SJCRH30 (cell line): ENCODE measurements around the gene HKDC1. TPM values are rescaled to one million over a fixed set of nuclear protein-coding genes. Genes with fewer than 3 reads are reported as not detected.
A peak's percentile ranks its signal among the peaks of the same experiment; 100 is the strongest.
"Not testable (repeated sequence)": the region's sequence is repeated elsewhere in the genome, so short reads cannot be mapped to it uniquely, and the experiment has no call there.

ENCODE experiments used
- DNase-seq, 2 experiments: peaks; one replicate each; pipeline ENCODE4 v3.0.0-alpha.2; 2015 to 2020
- H3K27ac ChIP-seq: fragments of 250-450 bp; sonication (Bioruptor Pico); 2 replicates; pipeline ENCODE4 v1.5.1; 2020; ENCODE audit warnings: mild to moderate bottlenecking, moderate library complexity
- H3K27me3 ChIP-seq: fragments of 250-450 bp; sonication (Bioruptor Pico); 2 replicates; pipeline ENCODE4 v1.5.1; 2020; ENCODE audit warnings: mild to moderate bottlenecking, moderate library complexity
- H3K36me3 ChIP-seq: fragments of 250-450 bp; sonication (Bioruptor Pico); 2 replicates; pipeline ENCODE4 v1.5.1; 2020; ENCODE audit warnings: mild to moderate bottlenecking, moderate library complexity
- H3K4me1 ChIP-seq: fragments of 250-450 bp; sonication (Bioruptor Pico); 2 replicates; pipeline ENCODE4 v1.5.1; 2020; ENCODE audit warnings: mild to moderate bottlenecking, moderate library complexity
- H3K4me3 ChIP-seq: fragments of 250-450 bp; sonication (Bioruptor Pico); 2 replicates; pipeline ENCODE4 v1.5.1; 2020; ENCODE audit warnings: mild to moderate bottlenecking, moderate library complexity
- H3K9me3 ChIP-seq: fragments of 250-450 bp; sonication (Bioruptor Pico); replicated peaks from 2 replicates; pipeline ENCODE4 v1.5.1; 2020; ENCODE audit warnings: mild to moderate bottlenecking, moderate library complexity
- total RNA-seq: library from RNA; depleted of rRNA; stranded (reverse); fragments of >200 nt; shearing (Covaris generic); gene quantifications from 2 replicates; pipeline ENCODE4 v1.2.3, GENCODE V29; 2014; rRNA removed

Gene HKDC1, protein sequence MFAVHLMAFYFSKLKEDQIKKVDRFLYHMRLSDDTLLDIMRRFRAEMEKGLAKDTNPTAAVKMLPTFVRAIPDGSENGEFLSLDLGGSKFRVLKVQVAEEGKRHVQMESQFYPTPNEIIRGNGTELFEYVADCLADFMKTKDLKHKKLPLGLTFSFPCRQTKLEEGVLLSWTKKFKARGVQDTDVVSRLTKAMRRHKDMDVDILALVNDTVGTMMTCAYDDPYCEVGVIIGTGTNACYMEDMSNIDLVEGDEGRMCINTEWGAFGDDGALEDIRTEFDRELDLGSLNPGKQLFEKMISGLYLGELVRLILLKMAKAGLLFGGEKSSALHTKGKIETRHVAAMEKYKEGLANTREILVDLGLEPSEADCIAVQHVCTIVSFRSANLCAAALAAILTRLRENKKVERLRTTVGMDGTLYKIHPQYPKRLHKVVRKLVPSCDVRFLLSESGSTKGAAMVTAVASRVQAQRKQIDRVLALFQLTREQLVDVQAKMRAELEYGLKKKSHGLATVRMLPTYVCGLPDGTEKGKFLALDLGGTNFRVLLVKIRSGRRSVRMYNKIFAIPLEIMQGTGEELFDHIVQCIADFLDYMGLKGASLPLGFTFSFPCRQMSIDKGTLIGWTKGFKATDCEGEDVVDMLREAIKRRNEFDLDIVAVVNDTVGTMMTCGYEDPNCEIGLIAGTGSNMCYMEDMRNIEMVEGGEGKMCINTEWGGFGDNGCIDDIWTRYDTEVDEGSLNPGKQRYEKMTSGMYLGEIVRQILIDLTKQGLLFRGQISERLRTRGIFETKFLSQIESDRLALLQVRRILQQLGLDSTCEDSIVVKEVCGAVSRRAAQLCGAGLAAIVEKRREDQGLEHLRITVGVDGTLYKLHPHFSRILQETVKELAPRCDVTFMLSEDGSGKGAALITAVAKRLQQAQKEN
- total RNA-seq, result 0.06 and 0.08 TPM in 2 replicates

DNA sequence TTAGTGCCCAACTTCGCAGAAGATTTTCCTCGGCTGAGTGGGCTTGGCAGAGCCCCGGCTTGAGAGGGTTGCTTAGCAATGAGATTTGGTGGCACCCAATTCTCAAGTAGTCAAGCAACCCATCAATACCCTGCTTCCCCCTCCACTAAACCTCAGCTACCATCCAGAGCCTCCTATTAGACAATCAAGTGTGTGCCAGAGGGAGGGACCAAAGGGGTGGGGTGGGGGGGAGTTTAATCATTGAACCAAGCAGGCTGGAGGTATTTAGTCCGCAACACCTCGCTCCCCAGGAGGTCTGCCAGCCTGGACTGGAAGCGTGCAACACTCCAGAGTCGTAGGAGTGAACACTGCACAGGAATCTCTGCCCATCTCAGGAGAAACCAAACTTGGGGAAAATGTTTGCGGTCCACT lies at the start of gene HKDC1:
Gene HKDC1, plus strand, starts transcription at position 292 of the 411 bp plus-strand sequence. Its CDS starts 104 bp downstream, at position 396.
- no peaks in the 10 kb centered on the region for H3K27me3 ChIP-seq
- H3K27ac ChIP-seq, result no peak within 1 kb of the TSS
- H3K4me1 ChIP-seq, result peaks cover 5% of the 10 kb centered on the region
- no peaks in the 10 kb centered on the region for H3K9me3 ChIP-seq
- DNase-seq, result no peak
- no peaks in the 10 kb centered on the region for H3K36me3 ChIP-seq
- no peak within 1 kb of the TSS for H3K4me3 ChIP-seq

DNA sequence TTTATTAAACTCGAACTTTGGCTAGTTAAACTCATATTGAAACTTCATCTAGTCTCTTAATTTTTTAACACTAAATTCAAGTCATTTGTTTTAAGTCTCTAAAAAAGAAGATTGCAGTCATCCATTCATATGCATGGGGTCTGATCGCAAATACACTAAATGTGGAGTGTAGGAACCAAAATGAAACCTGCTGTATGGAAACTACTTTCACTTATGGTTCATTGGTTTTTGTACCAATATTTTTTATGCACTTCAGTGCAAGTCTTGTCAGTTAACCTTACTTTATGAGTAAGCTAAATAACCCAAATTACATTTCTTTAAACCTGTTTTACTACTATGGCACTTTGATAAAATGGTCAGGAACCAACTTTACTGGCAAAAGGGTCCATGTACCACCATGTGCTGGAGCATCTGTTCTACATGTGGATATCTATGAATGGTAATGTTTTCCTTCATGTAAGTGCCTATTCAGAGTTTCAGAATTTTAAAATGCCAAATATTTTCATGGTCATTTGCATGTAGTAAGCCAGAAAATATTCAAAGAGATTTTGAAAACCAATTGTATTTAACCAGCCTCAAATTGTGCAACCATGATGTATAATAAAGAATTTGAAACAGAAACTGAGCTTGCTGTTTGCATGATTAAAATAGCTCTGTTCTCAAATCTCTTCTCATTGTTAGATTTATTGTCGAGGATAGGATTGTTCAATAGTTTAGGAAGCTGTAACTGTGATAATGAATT lies 47.7 kb upstream of the HKDC1 start:
- Histone ChIP-seq H3K27ac (no peak overlapping the region), H3K9me3 (no peaks in the 10 kb centered on the region), H3K4me1 (no peaks in the 10 kb centered on the region), H3K27me3 (no peaks in the 10 kb centered on the region), H3K4me3 (no peak overlapping the region), H3K36me3 (no peaks in the 10 kb centered on the region)
- no peak for DNase-seq

DNA sequence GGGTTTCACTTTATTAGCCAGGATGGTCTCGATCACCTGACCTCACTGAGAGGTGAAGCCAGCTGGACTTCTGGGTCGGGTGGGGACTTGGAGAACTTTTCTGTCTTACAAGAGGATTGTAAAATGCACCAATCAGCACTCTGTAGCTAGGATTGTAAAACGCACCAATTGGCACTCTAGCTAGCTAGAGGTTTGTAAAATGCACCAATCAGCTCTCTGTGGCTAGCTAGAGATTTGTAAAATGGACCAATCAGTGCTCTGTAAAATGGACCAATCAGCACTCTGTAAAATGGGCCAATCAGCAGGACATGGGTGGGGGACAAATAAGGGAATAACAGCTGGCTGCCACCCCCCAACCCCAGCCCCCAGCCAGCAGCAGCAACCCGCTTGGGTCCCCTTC lies 44.8 kb upstream of the HKDC1 start:
- H3K27me3 ChIP-seq, H3K9me3 ChIP-seq, H3K27ac ChIP-seq, H3K4me1 ChIP-seq, DNase-seq, H3K36me3 ChIP-seq, H3K4me3 ChIP-seq: not testable (repeated sequence)

DNA sequence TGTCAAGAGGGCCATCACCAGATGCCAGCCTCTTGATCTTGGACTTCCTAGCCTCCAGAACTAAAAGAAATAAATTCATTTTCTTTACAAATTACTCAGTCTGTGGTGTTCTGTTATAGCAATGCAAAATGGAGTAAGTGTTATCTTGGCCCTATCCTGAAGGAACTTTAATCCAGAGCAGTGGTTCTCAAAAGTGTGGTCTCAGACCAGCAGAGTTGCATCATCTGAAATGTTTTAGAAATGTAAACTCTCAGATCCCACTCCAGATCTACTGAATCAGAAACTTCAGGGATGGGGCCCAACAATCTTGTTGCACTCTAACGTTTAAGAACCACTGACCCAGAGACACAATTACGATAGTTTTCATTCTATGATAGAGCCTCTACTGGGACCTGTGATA lies 43.3 kb upstream of the HKDC1 start:
- H3K27me3 ChIP-seq, result no peaks in the 10 kb centered on the region
- no peak for DNase-seq
- no peaks in the 10 kb centered on the region for H3K36me3 ChIP-seq
- no peak overlapping the region for H3K4me3 ChIP-seq
- H3K9me3 ChIP-seq, result no peaks in the 10 kb centered on the region
- H3K4me1 ChIP-seq, result no peaks in the 10 kb centered on the region
- H3K27ac ChIP-seq, result no peak overlapping the region

DNA sequence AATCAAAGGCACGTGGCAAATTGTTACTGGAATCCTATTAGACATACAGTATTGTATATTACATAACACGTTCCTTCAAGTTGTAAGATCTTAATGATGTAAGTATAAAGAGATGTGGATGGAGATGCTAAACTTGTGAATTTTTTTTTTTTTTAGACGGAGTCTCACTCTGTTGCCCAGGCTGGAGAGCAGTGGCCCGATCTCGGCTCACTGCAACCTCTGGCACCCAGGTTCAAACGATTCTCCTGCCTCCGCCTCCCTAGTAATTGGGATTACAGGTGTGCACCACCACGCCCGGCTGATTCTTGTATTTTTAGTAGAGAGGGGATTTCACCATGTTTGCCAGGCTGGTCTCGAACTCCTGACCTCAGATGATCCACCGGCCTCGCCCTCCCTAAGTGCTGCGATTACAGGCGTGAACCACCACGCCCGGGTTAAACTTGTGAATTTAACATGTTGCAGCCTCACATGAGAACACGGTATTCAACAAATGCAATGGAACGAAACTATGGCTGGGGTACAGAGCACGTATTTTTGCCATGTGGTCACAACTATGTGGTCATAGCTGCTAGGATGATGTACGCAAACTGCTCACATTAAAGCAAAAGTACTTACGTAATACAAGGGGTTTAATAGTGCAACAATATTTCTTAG lies 40.9 kb upstream of the HKDC1 start:
- Histone ChIP-seq H3K4me1 (no peaks in the 10 kb centered on the region), H3K36me3 (no peaks in the 10 kb centered on the region; the same call in 1 of the 2 replicates), H3K4me3 (peak overlapping the region; percentile 94), H3K27ac (peak overlapping the region; percentile 97), H3K27me3 (no peaks in the 10 kb centered on the region), H3K9me3 (no peaks in the 10 kb centered on the region)
- no peak for DNase-seq

DNA sequence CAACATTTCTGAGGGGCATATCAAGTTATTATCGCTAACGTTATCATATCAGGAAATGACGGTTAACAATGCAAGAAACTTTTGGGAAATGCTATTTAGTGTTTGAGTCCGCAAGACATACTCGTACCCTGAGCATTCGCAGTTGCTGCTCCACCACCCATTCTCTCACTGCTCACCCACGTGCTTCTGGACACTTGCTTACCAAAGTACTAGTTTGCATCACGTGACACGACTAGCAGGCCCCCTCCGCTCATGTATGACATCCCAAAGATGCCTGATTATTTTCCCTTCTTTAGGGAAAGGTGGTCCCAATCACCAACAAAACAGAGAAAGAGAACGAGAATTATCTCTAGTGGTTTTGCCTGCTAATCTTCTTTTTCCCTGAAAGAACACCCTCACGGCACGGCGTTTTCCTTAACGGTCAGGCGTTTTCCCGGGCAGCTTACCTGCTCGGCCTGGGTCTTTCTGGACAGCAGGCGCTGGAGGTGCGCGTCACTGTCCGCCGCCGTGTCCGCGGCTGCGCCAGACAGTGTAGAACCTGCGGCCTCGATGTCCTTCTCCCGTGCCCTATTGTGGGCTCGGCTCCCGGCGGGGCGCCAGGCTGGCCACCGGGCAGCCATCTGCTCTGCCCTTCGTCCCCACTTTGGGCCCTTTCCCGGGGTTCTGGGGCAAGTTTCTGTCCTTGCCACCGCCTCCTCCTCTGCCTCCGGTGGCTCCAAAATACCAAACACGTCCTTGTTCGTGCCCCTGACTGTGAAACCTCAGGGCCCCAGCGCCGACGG lies 40.2 kb upstream of the HKDC1 start, which contains the start of gene SUPV3L1:
Gene SUPV3L1, plus strand, starts transcription at position 492 of the 782 bp plus-strand sequence. Its CDS starts 58 bp downstream, at position 550.
- Histone ChIP-seq H3K36me3 (no peaks in the 10 kb centered on the region; the same call in 1 of the 2 replicates), H3K27me3 (no peaks in the 10 kb centered on the region), H3K27ac (peak within 1 kb of the TSS; percentile 97), H3K4me3 (peak within 1 kb of the TSS; percentile 94), H3K4me1 (no peaks in the 10 kb centered on the region), H3K9me3 (no peaks in the 10 kb centered on the region)
- DNase-seq, result peak; percentile 95 to 96

DNA sequence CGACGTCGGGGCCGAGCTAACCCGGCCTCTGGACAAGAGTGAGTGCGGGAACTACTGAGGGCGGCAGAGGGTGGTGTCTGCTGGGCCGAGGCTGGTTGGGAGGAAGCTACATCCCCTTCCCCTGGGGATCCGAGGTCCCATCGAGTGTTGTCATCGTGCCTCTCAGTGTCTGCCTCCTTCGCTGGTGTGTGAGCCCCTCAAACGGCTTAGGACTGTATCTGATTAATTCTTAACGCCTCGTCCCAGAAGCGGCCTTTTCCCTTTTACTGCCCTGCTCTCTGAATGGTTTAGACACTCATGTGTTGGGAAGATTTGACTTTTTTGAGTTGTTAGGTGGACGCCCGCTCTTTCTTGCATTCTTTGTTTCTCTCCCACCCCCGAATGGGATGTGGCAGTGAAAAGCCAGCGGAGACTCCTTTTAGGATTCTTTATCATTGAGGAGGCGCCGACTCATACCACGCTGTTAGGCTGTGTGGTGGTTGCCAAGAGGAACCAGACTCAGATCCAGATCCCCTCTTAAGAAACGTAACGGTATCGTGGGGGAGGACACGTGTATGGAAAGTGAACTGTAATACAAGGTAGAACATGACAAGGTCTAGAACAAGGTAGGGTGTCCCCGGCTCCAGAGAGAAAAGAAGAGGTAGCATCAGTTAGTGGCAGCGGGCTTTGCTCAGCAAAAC lies 39.5 kb upstream of the HKDC1 start:
- H3K4me1 ChIP-seq, result no peaks in the 10 kb centered on the region
- no peaks in the 10 kb centered on the region for H3K9me3 ChIP-seq
- no peaks in the 10 kb centered on the region for H3K27me3 ChIP-seq
- H3K4me3 ChIP-seq, result peak overlapping the region; percentile 94
- no peaks in the 10 kb centered on the region; the same call in 1 of the 2 replicates for H3K36me3 ChIP-seq
- DNase-seq, result no peak
- peak overlapping the region; percentile 97 for H3K27ac ChIP-seq

DNA sequence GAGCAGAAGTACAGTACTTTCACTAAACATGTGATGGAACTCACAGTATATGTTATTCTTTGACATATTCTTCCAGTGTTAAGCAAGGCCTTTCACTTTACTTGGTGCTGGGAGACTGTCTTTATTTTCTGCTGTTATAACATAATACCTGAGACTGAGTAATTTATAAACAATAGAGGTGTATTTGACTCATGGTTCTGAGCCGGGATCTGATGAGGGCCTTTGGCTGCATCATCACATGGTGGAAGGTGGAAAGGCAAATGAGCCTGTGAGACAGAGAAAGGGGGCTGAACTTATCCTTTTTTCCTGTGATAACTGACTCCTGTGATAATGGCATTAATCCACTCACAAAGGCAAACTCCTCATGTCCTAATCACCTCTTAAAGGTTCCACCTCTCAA lies 38.7 kb upstream of the HKDC1 start:
- DNase-seq, result no peak
- Histone ChIP-seq H3K27me3 (no peaks in the 10 kb centered on the region), H3K4me3 (peak overlapping the region; percentile 94), H3K4me1 (no peaks in the 10 kb centered on the region), H3K27ac (no peak overlapping the region), H3K9me3 (no peaks in the 10 kb centered on the region), H3K36me3 (no peaks in the 10 kb centered on the region; the same call in 1 of the 2 replicates)

DNA sequence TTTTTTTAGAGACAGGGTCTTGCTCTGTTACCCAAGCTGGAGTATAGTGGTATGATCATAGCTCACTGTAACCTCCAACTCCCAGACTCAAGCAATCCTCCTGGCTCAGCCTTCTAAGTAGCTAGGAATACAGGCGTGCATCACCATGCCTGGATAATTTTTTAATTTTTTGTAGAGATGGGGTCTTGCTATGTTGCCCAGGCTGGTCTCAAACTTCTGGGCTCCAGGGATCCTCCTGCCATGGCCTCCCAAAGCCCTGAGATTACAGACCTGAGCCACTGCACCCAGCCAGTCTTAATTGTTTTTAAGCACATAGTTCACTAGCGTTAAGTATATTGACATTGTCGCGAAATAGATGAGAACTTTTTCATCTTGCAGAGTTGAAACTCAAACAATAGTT lies 38.1 kb upstream of the HKDC1 start:
- Histone ChIP-seq H3K9me3 (no peaks in the 10 kb centered on the region), H3K36me3 (peaks cover 2% of the 10 kb centered on the region; the same call in 1 of the 2 replicates), H3K4me1 (no peaks in the 10 kb centered on the region), H3K27me3 (no peaks in the 10 kb centered on the region), H3K27ac (no peak overlapping the region), H3K4me3 (no peak overlapping the region)
- DNase-seq, result no peak

DNA sequence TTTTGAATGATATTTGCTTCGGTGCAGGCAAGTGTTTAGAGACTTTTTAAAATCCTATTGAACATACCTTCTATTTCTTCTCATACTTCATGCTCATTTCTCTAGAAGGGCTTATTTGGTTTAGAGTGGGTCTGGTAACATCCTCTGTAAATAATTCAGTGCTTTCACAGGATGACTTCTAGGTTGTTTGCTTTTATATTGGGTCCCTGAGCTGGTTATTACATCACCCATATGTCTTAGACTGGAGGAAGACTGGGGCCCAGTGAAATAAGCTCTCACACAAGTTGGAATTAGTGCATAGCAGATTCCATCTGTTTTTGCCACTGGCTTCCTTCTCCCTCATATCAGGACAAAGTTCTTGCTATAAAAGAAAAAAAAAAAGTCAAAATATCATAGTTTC lies 33.6 kb upstream of the HKDC1 start:
- peaks cover 12% of the 10 kb centered on the region for H3K36me3 ChIP-seq
- H3K4me1 ChIP-seq, result no peaks in the 10 kb centered on the region
- no peak for DNase-seq
- H3K9me3 ChIP-seq, result no peaks in the 10 kb centered on the region
- H3K27ac ChIP-seq, result no peak overlapping the region
- H3K4me3 ChIP-seq, result no peak overlapping the region
- no peaks in the 10 kb centered on the region for H3K27me3 ChIP-seq

DNA sequence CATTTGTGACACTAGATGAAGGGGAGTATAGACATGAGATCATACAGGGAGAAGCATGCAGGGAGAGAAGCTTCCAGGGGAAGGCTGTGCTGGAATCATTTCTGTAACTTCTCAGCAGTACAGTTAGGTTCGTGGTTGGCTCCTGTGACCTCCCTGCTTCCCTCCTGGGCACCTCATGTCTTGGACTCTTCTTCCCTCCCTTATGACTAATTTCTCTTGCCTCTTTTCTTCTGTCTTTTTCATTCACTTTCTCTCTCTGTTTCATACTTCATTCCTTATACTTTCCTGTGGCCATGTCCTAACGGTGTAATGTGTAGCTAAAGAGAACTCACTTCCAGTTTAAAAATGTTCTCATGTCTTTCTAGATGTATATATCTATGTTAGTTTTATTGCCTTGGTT lies 19.1 kb upstream of the HKDC1 start:
- DNase-seq, result no peak
- Histone ChIP-seq H3K9me3 (no peaks in the 10 kb centered on the region), H3K4me1 (no peaks in the 10 kb centered on the region), H3K36me3 (peaks cover 10% of the 10 kb centered on the region; the same call in 1 of the 2 replicates), H3K27me3 (no peaks in the 10 kb centered on the region), H3K27ac (no peak overlapping the region), H3K4me3 (no peak overlapping the region)

DNA sequence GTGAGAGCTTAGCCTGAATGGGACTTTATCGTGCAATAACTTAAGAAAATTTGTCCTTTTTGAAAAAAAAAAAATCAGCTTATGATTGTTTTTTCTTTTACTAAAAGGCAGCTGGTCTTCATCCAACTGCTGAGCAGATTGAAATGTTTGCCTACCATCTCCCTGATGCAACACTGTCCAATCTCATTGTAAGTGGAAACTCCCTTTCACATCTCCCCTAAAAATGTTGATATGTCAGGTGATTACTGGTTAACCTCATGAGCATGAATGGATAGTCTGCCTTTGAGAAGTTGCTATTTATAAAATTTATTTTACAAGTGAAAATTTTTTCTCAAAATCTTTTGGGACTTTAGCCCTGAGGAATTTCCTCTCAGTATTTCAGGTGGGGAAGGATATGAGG lies 17.8 kb upstream of the HKDC1 start:
- Histone ChIP-seq H3K27ac (no peak overlapping the region), H3K4me3 (no peak overlapping the region), H3K4me1 (no peaks in the 10 kb centered on the region), H3K9me3 (no peaks in the 10 kb centered on the region), H3K36me3 (peaks cover 11% of the 10 kb centered on the region; the same call in 1 of the 2 replicates), H3K27me3 (no peaks in the 10 kb centered on the region)
- no peak for DNase-seq

DNA sequence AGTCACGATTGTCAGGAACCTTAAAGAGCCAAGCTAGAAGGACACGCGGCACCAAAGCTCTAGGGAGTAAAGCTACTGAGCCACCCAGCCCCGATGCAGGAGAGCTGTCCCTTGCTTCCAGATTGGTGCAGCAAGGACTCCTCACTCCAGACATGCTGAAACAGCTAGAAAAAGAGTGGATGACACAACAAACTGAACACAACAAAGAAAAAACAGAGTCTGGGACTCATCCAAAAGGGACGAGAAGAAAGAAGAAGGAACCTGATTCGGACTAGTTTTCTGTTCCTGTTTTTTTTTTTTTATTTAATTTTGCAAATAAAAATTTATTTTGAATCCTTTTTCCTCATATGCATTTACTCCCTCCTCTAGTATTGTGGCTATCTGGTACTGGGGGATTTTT lies 11.4 kb upstream of the HKDC1 start:
- H3K27me3 ChIP-seq, result no peaks in the 10 kb centered on the region
- no peak overlapping the region for H3K4me3 ChIP-seq
- no peak for DNase-seq
- H3K4me1 ChIP-seq, result no peaks in the 10 kb centered on the region; the same call in 1 of the 2 replicates
- no peaks in the 10 kb centered on the region for H3K9me3 ChIP-seq
- no peak overlapping the region for H3K27ac ChIP-seq
- H3K36me3 ChIP-seq, result peaks cover 15% of the 10 kb centered on the region; the same call in 1 of the 2 replicates
